ENCODE data around the gene C2CD5.

Gene C2CD5

DNA sequence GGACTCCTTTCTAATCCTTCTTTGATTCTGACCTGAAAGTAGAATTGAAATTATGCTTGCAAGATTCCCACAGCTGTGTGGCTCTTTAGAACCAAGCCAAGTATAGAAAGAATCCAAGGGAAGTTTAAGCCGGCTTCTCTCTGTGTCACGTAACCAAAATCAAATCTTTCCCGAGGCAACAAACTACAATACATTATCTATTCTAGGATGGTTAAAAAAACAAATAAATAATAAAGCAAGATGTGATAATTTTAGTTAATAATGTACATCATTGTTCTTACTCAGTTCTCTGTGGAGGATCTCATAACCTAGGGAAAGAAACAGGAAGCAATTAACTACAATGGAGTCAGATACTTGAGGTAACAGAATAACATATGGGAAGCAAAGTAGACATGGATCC, 131.8 kb downstream of the C2CD5 start:
- Histone ChIP-seq H3K36me3 (ENCODE audit: control insufficient read depth in 1 of 2, insufficient read depth in 2 of 2, low read length in 2 of 2) (no peaks in the 10 kb centered on the region), H3K9me3 (ENCODE audit: control insufficient read depth in 1 of 2, low read length in 2 of 2) (no peaks in the 10 kb centered on the region), H3K4me1 (ENCODE audit: control insufficient read depth in 1 of 2, insufficient read depth in 2 of 2, low read length in 2 of 2) (peaks cover 0 to 7% of the 10 kb centered on the region in 2 donors), H3K27ac (ENCODE audit: low read length) (no peak overlapping the region), H3K4me3 (ENCODE audit: low read depth in 1 of 2, low read length in 2 of 2) (no peak overlapping the region), H3K27me3 (ENCODE audit: low read depth, low read length) (no peaks in the 10 kb centered on the region)

- no peaks in the 10 kb centered on the region for H3K27me3 ChIP-seq (ENCODE audit: low read depth, low read length)
- H3K36me3 ChIP-seq (ENCODE audit: control insufficient read depth in 1 of 2, insufficient read depth in 2 of 2, low read length in 2 of 2): no peaks in the 10 kb centered on the region
- H3K4me1 ChIP-seq (ENCODE audit: control insufficient read depth in 1 of 2, insufficient read depth in 2 of 2, low read length in 2 of 2): peaks cover 0 to 4% of the 10 kb centered on the region in 2 donors
- H3K4me3 ChIP-seq (ENCODE audit: low read depth in 1 of 2, low read length in 2 of 2): no peak overlapping the region
- no peak overlapping the region for H3K27ac ChIP-seq (ENCODE audit: low read length)
- H3K9me3 ChIP-seq (ENCODE audit: control insufficient read depth in 1 of 2, low read length in 2 of 2): no peaks in the 10 kb centered on the region
Observed at GRCh38 chr12:22410486-22410885, 133.9 kb downstream of the C2CD5 start.

GRCh38 chr12:22409377-22410164, 134.8 kb downstream of the C2CD5 start:
- no peaks in the 10 kb centered on the region for H3K9me3 ChIP-seq (ENCODE audit: control insufficient read depth in 1 of 2, low read length in 2 of 2)
- no peaks in the 10 kb centered on the region for H3K4me1 ChIP-seq (ENCODE audit: control insufficient read depth in 1 of 2, insufficient read depth in 2 of 2, low read length in 2 of 2)
- no peaks in the 10 kb centered on the region for H3K36me3 ChIP-seq (ENCODE audit: control insufficient read depth in 1 of 2, insufficient read depth in 2 of 2, low read length in 2 of 2)
- H3K27me3 ChIP-seq (ENCODE audit: low read depth, low read length): no peaks in the 10 kb centered on the region
- H3K27ac ChIP-seq (ENCODE audit: low read length): no peak overlapping the region
- no peak overlapping the region for H3K4me3 ChIP-seq (ENCODE audit: low read depth in 1 of 2, low read length in 2 of 2)

- Histone ChIP-seq H3K27ac (ENCODE audit: low read length) (no peak overlapping the region), H3K4me1 (ENCODE audit: control insufficient read depth in 1 of 2, insufficient read depth in 2 of 2, low read length in 2 of 2) (no peaks in the 10 kb centered on the region), H3K36me3 (ENCODE audit: control insufficient read depth in 1 of 2, insufficient read depth in 2 of 2, low read length in 2 of 2) (no peaks in the 10 kb centered on the region), H3K27me3 (ENCODE audit: low read depth, low read length) (no peaks in the 10 kb centered on the region), H3K9me3 (ENCODE audit: control insufficient read depth in 1 of 2, low read length in 2 of 2) (no peaks in the 10 kb centered on the region), H3K4me3 (ENCODE audit: low read depth in 1 of 2, low read length in 2 of 2) (no peak overlapping the region)
Observed at GRCh38 chr12:22408610-22409376, 135.5 kb downstream of the C2CD5 start.

DNA sequence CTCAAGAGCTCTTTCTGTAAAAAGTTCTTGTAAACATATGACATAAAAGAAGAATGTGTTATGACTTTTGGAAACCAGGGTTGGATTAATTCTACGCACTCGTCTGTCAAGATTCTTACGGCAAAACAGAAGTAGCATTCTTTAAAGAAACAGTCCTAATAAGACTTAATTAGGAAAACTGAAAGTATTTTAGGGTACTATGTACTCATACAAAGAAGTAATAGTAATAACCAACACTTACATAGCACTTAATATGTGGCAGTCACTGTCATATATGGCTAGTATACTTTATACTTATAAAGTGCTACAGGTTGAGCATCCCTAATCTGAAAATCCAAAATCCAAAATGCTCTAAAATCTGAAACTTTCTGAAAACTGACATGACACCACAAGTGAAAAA, 136.9 kb downstream of the C2CD5 start:
- no peaks in the 10 kb centered on the region for H3K27me3 ChIP-seq (ENCODE audit: low read depth, low read length)
- no peak overlapping the region for H3K4me3 ChIP-seq (ENCODE audit: low read depth in 1 of 2, low read length in 2 of 2)
- H3K36me3 ChIP-seq (ENCODE audit: control insufficient read depth in 1 of 2, insufficient read depth in 2 of 2, low read length in 2 of 2): no peaks in the 10 kb centered on the region
- no peaks in the 10 kb centered on the region for H3K9me3 ChIP-seq (ENCODE audit: control insufficient read depth in 1 of 2, low read length in 2 of 2)
- H3K4me1 ChIP-seq (ENCODE audit: control insufficient read depth in 1 of 2, insufficient read depth in 2 of 2, low read length in 2 of 2): no peaks in the 10 kb centered on the region
- H3K27ac ChIP-seq (ENCODE audit: low read length): no peak overlapping the region

DNA sequence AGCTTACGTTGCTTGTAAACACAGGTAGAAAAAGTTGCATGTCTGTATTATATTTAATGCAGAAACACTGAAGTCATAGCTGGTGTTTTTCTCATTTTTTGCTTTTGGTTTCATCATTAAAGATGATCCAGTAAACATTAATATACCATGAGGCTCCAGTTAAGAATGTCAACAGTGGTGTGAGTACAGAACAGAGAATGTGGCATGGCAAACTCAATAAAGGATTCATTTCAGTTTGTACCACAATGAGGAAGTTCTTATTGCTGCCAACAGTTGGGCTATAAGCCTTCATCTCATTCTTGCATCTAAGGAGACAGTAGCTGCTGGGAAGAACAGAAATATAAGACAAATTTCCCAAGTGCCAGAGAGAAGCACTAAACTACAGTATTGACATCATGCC, 137.7 kb downstream of the C2CD5 start:
- Histone ChIP-seq H3K9me3 (ENCODE audit: control insufficient read depth in 1 of 2, low read length in 2 of 2) (no peaks in the 10 kb centered on the region), H3K4me1 (ENCODE audit: control insufficient read depth in 1 of 2, insufficient read depth in 2 of 2, low read length in 2 of 2) (no peaks in the 10 kb centered on the region), H3K27me3 (ENCODE audit: low read depth, low read length) (no peaks in the 10 kb centered on the region), H3K36me3 (ENCODE audit: control insufficient read depth in 1 of 2, insufficient read depth in 2 of 2, low read length in 2 of 2) (no peaks in the 10 kb centered on the region), H3K27ac (ENCODE audit: low read length) (no peak overlapping the region), H3K4me3 (ENCODE audit: low read depth in 1 of 2, low read length in 2 of 2) (no peak overlapping the region)

DNA sequence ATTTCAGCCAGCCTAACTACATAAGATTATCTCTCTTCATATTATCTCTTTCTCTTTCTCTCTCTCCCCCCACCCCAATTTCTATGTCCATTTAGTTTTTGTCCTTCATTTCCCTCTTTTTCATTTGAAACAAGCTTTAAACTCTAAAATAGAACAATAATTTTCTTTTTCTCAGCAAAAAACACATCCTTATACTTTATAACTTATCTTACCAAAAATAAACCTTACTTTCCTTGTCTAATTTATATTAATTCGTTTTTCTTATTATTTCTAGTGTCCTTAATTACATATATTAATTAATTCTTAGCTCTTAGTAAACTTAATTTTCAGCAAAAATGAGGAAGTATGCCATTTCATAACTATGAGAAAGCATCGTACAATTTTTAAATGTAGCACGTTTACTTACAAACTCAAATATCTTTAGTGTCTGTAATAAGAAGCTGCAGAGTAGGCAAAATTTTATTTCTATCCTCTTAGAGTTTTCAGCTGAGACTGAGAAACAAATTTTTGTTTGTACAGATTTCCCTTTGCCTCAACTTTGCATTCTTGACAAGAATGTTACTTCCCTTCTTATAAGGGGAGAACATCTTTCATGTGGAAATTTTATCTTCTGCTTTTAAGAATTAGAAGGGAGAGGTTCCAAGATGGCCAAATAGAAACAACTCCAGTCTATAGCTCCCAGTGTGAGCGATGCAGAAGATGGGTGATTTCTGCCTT, 144.7 kb downstream of the C2CD5 start:
- Histone ChIP-seq H3K36me3 (ENCODE audit: control insufficient read depth in 1 of 2, insufficient read depth in 2 of 2, low read length in 2 of 2) (no peaks in the 10 kb centered on the region), H3K4me1 (ENCODE audit: control insufficient read depth in 1 of 2, insufficient read depth in 2 of 2, low read length in 2 of 2) (no peaks in the 10 kb centered on the region), H3K27me3 (ENCODE audit: low read depth, low read length) (no peaks in the 10 kb centered on the region), H3K9me3 (ENCODE audit: control insufficient read depth in 1 of 2, low read length in 2 of 2) (peaks cover 0 to 2% of the 10 kb centered on the region in 2 donors), H3K27ac (ENCODE audit: low read length) (no peak overlapping the region), H3K4me3 (ENCODE audit: low read depth in 1 of 2, low read length in 2 of 2) (no peak overlapping the region)
